NCI-H2227 (cell line): ENCODE measurements around the gene TPPP2.

Experiments used
- DNase-seq: peaks from one replicate; lab custom pipeline; 2025; ENCODE audit not compliant: unreplicated experiment; lab: John Stamatoyannopoulos, UW

The TPPP2 gene

DNA sequence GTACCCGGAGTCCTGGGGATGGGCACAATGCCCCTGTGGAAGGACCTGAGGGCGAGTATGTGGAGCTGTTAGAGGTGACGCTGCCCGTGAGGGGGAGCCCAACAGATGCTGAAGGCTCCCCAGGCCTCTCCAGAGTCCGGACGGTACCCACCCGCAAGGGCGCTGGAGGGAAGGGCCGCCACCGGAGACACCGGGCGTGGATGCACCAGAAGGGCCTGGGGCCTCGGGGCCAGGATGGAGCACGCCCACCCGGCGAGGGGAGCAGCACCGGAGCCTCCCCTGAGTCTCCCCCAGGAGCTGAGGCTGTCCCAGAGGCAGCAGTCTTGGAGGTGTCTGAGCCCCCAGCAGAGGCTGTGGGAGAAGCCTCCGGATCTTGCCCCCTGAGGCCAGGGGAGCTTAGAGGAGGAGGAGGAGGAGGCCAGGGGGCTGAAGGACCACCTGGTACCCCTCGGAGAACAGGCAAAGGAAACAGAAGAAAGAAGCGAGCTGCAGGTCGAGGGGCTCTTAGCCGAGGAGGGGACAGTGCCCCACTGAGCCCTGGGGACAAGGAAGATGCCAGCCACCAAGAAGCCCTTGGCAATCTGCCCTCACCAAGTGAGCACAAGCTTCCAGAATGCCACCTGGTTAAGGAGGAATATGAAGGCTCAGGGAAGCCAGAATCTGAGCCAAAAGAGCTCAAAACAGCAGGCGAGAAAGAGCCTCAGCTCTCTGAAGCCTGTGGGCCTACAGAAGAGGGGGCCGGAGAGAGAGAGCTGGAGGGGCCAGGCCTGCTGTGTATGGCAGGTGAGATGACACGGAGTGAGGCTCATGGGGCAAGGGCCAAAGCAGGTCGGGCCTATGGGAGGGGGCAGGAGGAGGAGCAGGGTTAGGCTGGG lies 44.6 kb downstream of the TPPP2 start:
- DNase-seq, result no peak

DNA sequence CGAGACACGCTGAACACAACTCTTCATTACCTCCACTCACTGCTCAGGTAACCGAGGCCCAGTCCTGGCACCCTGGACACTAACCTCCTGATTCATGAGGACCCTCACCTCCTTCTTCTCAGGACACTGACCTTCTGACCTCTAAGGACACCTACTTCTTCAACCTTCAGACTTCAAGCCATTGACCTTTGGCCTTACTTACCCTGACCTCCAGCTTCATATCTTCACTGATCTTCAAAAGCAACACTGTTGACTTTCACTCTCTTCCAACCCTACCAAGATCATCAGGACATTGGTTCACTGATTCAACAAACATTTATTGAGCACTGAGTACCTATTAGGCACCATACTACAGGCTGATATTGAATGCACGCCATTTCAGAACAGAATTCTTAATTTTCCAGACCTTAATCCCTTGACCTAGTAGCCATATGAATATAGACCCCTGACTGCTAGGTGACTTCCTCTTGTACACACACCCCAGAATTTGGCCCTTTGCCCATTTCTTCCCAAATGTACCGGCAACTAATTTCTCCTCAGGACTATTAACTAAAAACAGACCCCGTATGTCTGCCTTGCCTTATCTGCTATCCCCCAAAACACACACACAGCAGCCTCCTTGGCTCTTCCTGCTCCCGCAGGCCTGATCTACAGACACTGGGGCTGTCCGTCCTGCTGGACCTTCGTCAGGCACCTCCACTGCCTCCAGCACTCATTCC lies 45.9 kb downstream of the TPPP2 start:
- DNase-seq, result no peak

DNA sequence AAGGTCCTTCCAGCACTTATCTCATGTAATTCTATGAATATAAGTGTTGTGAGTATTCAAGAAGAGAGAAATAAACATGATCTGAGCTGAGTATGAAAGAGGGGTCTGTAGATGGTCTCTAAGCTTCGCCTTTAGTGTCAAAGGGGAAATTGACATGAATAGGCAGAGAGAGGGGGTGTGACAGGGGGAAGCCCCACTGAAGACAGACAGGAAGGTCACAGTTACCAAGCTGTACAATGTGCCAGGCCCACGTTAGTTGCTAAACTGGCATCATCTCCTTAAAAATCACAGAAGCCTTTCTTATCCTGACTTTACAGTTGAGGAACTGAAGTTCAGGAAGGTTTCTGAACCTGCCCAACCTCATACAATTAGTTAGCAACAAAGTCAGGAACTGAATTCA lies 47.7 kb downstream of the TPPP2 start:
- no peak for DNase-seq

DNA sequence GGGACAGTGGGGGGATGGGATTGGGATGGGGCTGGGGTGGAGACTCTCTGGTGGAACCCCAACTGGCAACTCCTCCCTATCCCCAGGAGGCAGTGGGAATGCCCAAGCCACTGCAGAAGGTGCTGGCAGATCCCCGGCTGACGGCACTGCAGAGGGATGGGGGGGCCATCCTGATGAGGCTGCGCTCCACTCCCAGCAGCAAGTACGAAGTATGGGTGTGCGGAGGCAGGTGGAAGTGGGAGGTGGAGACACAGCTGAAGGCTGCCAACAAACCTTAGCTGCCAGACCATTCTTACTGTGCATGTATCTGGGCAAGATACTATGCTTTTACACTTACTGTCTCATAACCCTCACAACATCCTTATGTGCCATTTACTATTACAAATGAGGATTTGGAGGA lies 48.3 kb downstream of the TPPP2 start:
- no peak for DNase-seq

DNA sequence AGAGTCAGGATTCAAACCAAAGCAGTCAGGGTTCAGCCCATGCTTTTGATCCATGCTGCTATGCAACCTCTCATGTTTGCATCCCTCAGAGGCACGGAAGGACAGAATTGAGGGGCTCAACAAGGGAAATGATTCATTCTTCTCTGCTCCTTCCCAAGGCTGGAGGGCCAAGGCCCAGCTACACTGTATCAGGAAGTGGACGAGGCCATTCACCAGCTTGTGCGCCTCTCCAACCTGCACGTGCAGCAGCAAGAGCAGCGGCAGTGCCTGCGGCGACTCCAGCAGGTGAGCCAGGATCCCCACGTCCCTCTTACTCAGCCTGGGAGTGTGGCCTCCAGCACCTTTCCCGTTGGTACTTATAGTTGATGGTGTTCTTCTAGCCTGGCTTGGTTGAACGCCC lies 48.7 kb downstream of the TPPP2 start:
- no peak for DNase-seq

DNA sequence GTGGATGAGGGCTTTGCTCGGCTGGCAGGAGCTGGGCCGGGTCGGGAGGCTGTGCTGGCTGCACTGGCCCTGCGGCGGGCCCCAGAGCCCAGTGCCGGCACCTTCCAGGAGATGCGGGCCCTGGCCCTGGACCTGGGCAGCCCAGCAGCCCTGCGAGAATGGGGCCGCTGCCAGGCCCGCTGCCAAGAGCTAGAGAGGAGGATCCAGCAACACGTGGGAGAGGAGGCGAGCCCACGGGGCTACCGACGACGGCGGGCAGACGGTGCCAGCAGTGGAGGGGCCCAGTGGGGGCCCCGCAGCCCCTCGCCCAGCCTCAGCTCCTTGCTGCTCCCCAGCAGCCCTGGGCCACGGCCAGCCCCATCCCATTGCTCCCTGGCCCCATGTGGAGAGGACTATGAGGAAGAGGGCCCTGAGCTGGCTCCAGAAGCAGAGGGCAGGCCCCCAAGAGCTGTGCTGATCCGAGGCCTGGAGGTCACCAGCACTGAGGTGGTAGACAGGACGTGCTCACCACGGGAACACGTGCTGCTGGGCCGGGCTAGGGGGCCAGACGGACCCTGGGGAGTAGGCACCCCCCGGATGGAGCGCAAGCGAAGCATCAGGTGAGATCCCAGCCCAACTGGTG lies 51.6 kb downstream of the TPPP2 start:
- DNase-seq, result no peak
